Neural progenitor cell (in vitro differentiated cells): Measurements from ENCODE around the gene REPIN1. TPM values are rescaled to one million over a fixed set of nuclear protein-coding genes. Genes with fewer than 3 reads are reported as not detected.
A peak's percentile ranks its signal among the peaks of the same experiment; 100 is the strongest.

Experiments used
- DNase-seq: peaks from one replicate; pipeline ENCODE4 v3.0.0-alpha.2; 2016; ENCODE audit warnings: low spot score
- H2AFZ ChIP-seq: fragments of 200-600 bp; sonication (generic); replicated peaks from 2 replicates; pipeline ENCODE4 v1.6.1; 2016; ENCODE audit warnings: antibody characterized with exemption
- H3F3A ChIP-seq: fragments of 200-600 bp; sonication (generic); 2 replicates; pipeline ENCODE4 v1.6.1; 2016; ENCODE audit warnings: antibody characterized with exemption, low read depth
- H3K27ac ChIP-seq: fragments of 200-600 bp; sonication (generic); 2 replicates; pipeline ENCODE4 v1.5.1; 2016; ENCODE audit warnings: mild to moderate bottlenecking
- H3K27me3 ChIP-seq: fragments of 200-600 bp; sonication (generic); 2 replicates; pipeline ENCODE4 v1.6.1; 2016; ENCODE audit warnings: mild to moderate bottlenecking, moderate library complexity
- H3K36me3 ChIP-seq: fragments of 200-600 bp; sonication (generic); 2 replicates; pipeline ENCODE4 v1.5.1; 2016
- H3K4me1 ChIP-seq: fragments of 200-600 bp; sonication (generic); 2 replicates; pipeline ENCODE4 v1.6.1; 2016; ENCODE audit warnings: mixed run types
- H3K4me2 ChIP-seq: fragments of 200-600 bp; sonication (generic); 2 replicates; pipeline ENCODE4 v1.6.1; 2016
- H3K4me3 ChIP-seq: fragments of 200-600 bp; sonication (generic); 2 replicates; pipeline ENCODE4 v1.5.1; 2016
- H3K79me2 ChIP-seq: fragments of 200-600 bp; sonication (generic); 2 replicates; pipeline ENCODE4 v1.6.1; 2016; ENCODE audit warnings: low read depth
- H3K9ac ChIP-seq: fragments of 200-600 bp; sonication (generic); 2 replicates; pipeline ENCODE4 v1.6.1; 2016
- H3K9me3 ChIP-seq: fragments of 200-600 bp; sonication (generic); 2 replicates; pipeline ENCODE4 v1.5.1; 2016; ENCODE audit warnings: low read depth
- H4K20me1 ChIP-seq: fragments of 200-600 bp; sonication (generic); 2 replicates; pipeline ENCODE4 v1.6.1; 2016; ENCODE audit warnings: low read depth
- H3K27ac Mint-ChIP-seq: 3 replicates; pipeline ENCODE4 v1.8.0; 2021; ENCODE audit warnings: mixed read lengths
- H3K27me3 Mint-ChIP-seq: 2 replicates; pipeline ENCODE4 v1.8.0; 2022; ENCODE audit warnings: low read depth, mild to moderate bottlenecking, inconsistent platforms, moderate library complexity, mixed read lengths; ENCODE audit not compliant: insufficient read depth
- H3K36me3 Mint-ChIP-seq: 3 replicates; pipeline ENCODE4 v1.8.0; 2021; ENCODE audit warnings: mixed read lengths
- H3K4me1 Mint-ChIP-seq: 3 replicates; pipeline ENCODE4 v1.8.0; 2021; ENCODE audit warnings: mixed read lengths
- H3K4me3 Mint-ChIP-seq: 3 replicates; pipeline ENCODE4 v1.8.0; 2021; ENCODE audit warnings: mild to moderate bottlenecking, moderate library complexity, mixed read lengths
- H3K9me3 Mint-ChIP-seq: 3 replicates; pipeline ENCODE4 v1.8.0; 2020; ENCODE audit warnings: mixed read lengths
- EZH2 ChIP-seq: fragments of 200-600 bp; sonication (generic); IDR thresholded peaks from 2 replicates; pipeline ENCODE4 v1.6.1; 2017; ENCODE audit warnings: antibody characterized with exemption, mild to moderate bottlenecking, moderate library complexity
- EZH2phosphoT487 ChIP-seq: fragments of 200-600 bp; sonication (generic); IDR thresholded peaks from 2 replicates; pipeline ENCODE4 v1.6.1; 2017; ENCODE audit warnings: antibody characterized with exemption
- total RNA-seq: library from RNA; depleted of rRNA; stranded (reverse); fragments of >200 nt; gene quantifications from 2 replicates; pipeline ENCODE4 v1.2.3, GENCODE V29; 2015; ENCODE audit warnings: low replicate concordance
- TF ChIP-seq, protein P1 (sequence below): fragments of 200-600 bp; sonication (generic); IDR thresholded peaks from 2 replicates; pipeline ENCODE4 v1.5.1; 2017; ENCODE audit warnings: antibody characterized with exemption, mild to moderate bottlenecking

REPIN1 gene
- total RNA-seq, 1 donor from 2014 or later, result 18.0 TPM

DNA sequence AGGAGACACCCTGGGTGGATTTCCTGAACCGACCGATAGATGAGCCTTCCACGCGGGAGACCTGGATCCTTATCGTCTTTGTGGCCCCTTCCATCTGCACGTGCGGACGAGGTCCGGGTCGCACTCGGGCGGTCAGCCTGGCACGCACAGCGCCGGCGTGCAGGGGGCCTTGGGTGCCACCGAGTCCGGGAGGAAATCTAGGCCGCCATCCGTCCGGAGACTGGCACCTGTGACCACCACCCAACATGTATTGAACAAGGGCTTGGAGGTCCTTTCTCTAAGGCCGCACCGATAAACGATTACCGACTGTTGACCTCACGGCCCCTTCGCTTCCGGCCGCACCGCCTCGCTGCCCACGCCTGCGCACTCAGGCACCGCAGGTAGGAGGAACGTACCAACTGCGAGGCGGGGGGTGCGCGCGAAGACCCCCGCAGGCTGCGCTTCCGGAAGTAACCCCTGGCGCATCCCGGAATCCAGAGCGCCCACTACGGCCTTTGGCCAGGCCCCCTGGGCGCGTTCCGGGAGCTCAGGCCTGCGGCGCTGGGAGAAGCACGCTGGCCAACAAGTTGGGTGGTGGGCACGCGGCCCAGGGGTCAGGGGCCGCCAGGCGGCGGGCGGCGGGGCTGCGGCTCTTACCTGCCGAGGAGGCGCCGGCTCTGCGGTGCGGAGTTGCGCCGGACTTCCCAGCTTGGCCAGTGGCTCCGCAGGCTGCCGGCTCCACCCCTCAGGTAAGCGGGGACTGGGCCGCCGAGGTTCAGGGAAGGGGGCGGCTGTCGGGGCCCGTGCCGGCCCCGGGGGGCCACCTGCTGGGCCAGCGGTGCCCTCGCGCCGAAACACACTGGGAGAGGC lies 45.6 kb upstream of the REPIN1 start, which contains the start of the genes ACTR3C and LRRC61:
TSS of gene ACTR3C (minus strand) at position 713 of the 849 bp plus-strand sequence. CDS start 28,249 bp downstream, outside the sequence.
TSS of gene LRRC61 (plus strand) at position 523 of the 849 bp plus-strand sequence. CDS start 13,507 bp downstream, outside the sequence.
- peak within 1 kb of the TSS; percentile 38 for H3K4me3 ChIP-seq
- TF ChIP-seq EZH2phosphoT487, result no peak
- TF ChIP-seq, protein P1, sequence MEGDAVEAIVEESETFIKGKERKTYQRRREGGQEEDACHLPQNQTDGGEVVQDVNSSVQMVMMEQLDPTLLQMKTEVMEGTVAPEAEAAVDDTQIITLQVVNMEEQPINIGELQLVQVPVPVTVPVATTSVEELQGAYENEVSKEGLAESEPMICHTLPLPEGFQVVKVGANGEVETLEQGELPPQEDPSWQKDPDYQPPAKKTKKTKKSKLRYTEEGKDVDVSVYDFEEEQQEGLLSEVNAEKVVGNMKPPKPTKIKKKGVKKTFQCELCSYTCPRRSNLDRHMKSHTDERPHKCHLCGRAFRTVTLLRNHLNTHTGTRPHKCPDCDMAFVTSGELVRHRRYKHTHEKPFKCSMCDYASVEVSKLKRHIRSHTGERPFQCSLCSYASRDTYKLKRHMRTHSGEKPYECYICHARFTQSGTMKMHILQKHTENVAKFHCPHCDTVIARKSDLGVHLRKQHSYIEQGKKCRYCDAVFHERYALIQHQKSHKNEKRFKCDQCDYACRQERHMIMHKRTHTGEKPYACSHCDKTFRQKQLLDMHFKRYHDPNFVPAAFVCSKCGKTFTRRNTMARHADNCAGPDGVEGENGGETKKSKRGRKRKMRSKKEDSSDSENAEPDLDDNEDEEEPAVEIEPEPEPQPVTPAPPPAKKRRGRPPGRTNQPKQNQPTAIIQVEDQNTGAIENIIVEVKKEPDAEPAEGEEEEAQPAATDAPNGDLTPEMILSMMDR, result no peak
- no peak for TF ChIP-seq EZH2
- H3K4me1 ChIP-seq, result peaks cover 9% of the 10 kb centered on the region
- peaks cover 7% of the 10 kb centered on the region for H3K79me2 ChIP-seq
- H3K4me2 ChIP-seq, result peak within 1 kb of the TSS; percentile 55
- no peaks in the 10 kb centered on the region for H4K20me1 ChIP-seq
- no peak within 1 kb of the TSS for H3K27ac ChIP-seq
- peak within 1 kb of the TSS; percentile 26 for H2AFZ ChIP-seq
- no peaks in the 10 kb centered on the region for H3K36me3 ChIP-seq
- peaks cover 2% of the 10 kb centered on the region for H3K9me3 Mint-ChIP-seq
- DNase-seq, result peak; percentile 57
- no peaks in the 10 kb centered on the region for H3K9me3 ChIP-seq
- peaks cover 6% of the 10 kb centered on the region for H3K27me3 Mint-ChIP-seq
- H3K4me3 Mint-ChIP-seq, result peak within 1 kb of the TSS; percentile 76
- no peak within 1 kb of the TSS for H3K9ac ChIP-seq
- peak within 1 kb of the TSS; percentile 76 for H3K27ac Mint-ChIP-seq
- peaks cover 6% of the 10 kb centered on the region for H3F3A ChIP-seq
- no peaks in the 10 kb centered on the region for H3K36me3 Mint-ChIP-seq
- peaks cover 21% of the 10 kb centered on the region for H3K4me1 Mint-ChIP-seq
- no peaks in the 10 kb centered on the region for H3K27me3 ChIP-seq

GRCh38 chr7:150323682-150324372 lies 44.8 kb upstream of the REPIN1 start:
- H4K20me1 ChIP-seq, result no peaks in the 10 kb centered on the region
- peak overlapping the region; percentile 76 for H3K4me3 Mint-ChIP-seq

DNA sequence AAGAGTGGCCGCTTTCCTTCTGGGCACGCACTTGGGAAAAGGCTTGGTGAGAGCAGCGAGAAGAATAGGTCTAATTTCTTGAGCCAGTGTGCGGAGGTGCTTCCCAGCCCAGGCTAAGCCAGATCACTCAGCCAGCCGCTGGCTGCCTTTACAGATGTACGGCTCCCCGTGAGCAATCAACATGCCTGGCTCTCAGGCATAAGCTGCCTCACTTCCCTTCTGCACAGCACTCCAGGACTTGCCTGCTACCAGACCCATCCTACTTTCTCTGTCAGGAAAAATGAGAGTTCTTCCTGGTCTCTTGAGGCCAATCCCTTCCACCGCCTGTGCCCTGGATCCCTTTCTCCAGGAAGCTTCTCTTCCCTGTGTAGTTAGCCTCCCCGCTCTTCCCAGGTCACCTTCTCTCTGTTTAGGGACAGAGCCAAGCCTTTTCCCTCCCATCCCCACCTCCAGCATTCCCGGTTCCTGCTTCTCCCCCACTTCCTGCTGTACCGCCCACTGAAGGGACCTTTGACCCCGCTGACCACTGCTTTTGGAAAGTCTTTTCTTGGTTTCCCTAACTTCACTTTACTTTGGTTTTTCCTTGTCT lies 44.2 kb upstream of the REPIN1 start:
- no peak overlapping the region for H3K27ac ChIP-seq
- H3K9ac ChIP-seq, result no peak overlapping the region
- H3K4me3 ChIP-seq, result peak overlapping the region; percentile 38
- no peaks in the 10 kb centered on the region for H3K36me3 Mint-ChIP-seq
- H3K79me2 ChIP-seq, result peaks cover 7% of the 10 kb centered on the region
- H2AFZ ChIP-seq, result peak overlapping the region; percentile 26
- H4K20me1 ChIP-seq, result no peaks in the 10 kb centered on the region
- peaks cover 2% of the 10 kb centered on the region for H3K9me3 Mint-ChIP-seq
- H3K4me3 Mint-ChIP-seq, result no peak overlapping the region
- TF ChIP-seq, protein P1, result no peak
- no peak for TF ChIP-seq EZH2
- TF ChIP-seq EZH2phosphoT487, result no peak
- H3K27me3 Mint-ChIP-seq, result peaks cover 6% of the 10 kb centered on the region
- H3F3A ChIP-seq, result peaks cover under 1% of the 10 kb centered on the region
- no peak for DNase-seq
- H3K4me2 ChIP-seq, result peak overlapping the region; percentile 55
- H3K9me3 ChIP-seq, result no peaks in the 10 kb centered on the region
- H3K27me3 ChIP-seq, result no peaks in the 10 kb centered on the region
- peak overlapping the region; percentile 30 for H3K27ac Mint-ChIP-seq
- no peaks in the 10 kb centered on the region for H3K36me3 ChIP-seq
- H3K4me1 ChIP-seq, result peaks cover 11% of the 10 kb centered on the region
- H3K4me1 Mint-ChIP-seq, result peaks cover 24% of the 10 kb centered on the region

More at GRCh38 chr7:150323682-150324372, 44.8 kb upstream of the REPIN1 start:
- H3K9me3 Mint-ChIP-seq, result peaks cover 2% of the 10 kb centered on the region
- Histone ChIP-seq H3K9ac (no peak overlapping the region), H3K4me1 (peaks cover 9% of the 10 kb centered on the region), H3F3A (no peaks in the 10 kb centered on the region), H3K79me2 (peaks cover 7% of the 10 kb centered on the region), H3K4me2 (peak overlapping the region; percentile 55), H3K36me3 (no peaks in the 10 kb centered on the region), H3K27me3 (no peaks in the 10 kb centered on the region), H2AFZ (peak overlapping the region; percentile 26), H3K27ac (no peak overlapping the region), H3K4me3 (peak overlapping the region; percentile 38), H3K9me3 (no peaks in the 10 kb centered on the region)
- DNase-seq, result no peak
- H3K4me1 Mint-ChIP-seq, result peaks cover 21% of the 10 kb centered on the region
- H3K27me3 Mint-ChIP-seq, result peaks cover 6% of the 10 kb centered on the region
- peak overlapping the region; percentile 76 for H3K27ac Mint-ChIP-seq
- TF ChIP-seq EZH2 (no peak), EZH2phosphoT487 (no peak)
- TF ChIP-seq, protein P1, result no peak
- H3K36me3 Mint-ChIP-seq, result no peaks in the 10 kb centered on the region
